AG10803 (cell line): ENCODE data around the gene FGF13.
A peak's percentile ranks its signal among the peaks of the same experiment; 100 is the strongest.

Experiments
- DNase-seq: peaks from one replicate; pipeline ENCODE4 v3.0.0; 2010; ENCODE audit warnings: low read depth
- H3K4me3 ChIP-seq: 2 replicates; pipeline ENCODE4 v1.5.1; 2011; ENCODE audit warnings: mild to moderate bottlenecking, low read length, control low read depth
- TF ChIP-seq, protein P1 (sequence below): conservative IDR thresholded peaks from 2 replicates; pipeline ENCODE4 v1.5.1; 2011; ENCODE audit warnings: mild to moderate bottlenecking, low read length, control low read depth, inconsistent platforms

FGF13 gene

GRCh38 chrX:138669693-138670092 lies 41.8 kb downstream of the FGF13 start:
- TF ChIP-seq, protein P1, sequence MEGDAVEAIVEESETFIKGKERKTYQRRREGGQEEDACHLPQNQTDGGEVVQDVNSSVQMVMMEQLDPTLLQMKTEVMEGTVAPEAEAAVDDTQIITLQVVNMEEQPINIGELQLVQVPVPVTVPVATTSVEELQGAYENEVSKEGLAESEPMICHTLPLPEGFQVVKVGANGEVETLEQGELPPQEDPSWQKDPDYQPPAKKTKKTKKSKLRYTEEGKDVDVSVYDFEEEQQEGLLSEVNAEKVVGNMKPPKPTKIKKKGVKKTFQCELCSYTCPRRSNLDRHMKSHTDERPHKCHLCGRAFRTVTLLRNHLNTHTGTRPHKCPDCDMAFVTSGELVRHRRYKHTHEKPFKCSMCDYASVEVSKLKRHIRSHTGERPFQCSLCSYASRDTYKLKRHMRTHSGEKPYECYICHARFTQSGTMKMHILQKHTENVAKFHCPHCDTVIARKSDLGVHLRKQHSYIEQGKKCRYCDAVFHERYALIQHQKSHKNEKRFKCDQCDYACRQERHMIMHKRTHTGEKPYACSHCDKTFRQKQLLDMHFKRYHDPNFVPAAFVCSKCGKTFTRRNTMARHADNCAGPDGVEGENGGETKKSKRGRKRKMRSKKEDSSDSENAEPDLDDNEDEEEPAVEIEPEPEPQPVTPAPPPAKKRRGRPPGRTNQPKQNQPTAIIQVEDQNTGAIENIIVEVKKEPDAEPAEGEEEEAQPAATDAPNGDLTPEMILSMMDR: no peak
- DNase-seq: no peak
- no peak overlapping the region for H3K4me3 ChIP-seq

GRCh38 chrX:138664466-138664865 lies 47.1 kb downstream of the FGF13 start:
- TF ChIP-seq, protein P1: no peak
- DNase-seq: no peak
- H3K4me3 ChIP-seq: no peak overlapping the region

DNA sequence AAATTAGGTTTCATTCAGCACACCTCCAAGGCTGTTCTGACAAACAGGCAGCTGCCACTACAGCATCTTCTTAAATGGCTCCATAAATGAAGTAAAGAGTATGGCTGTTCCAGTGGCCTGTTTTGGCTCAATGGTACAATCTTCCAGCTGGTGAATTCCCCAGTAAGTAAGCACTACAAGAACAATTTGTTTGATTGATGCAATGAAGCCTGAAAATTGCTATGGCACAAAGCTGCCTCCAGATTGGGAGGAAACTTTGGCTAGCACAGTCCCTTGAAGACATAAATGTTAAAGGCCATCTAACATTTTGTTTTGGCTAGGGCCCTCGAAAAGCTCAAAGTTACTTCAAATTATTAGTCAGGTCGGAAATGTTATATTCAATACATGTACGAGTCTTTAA lies 47.5 kb downstream of the FGF13 start:
- TF ChIP-seq, protein P1: no peak
- no peak overlapping the region for H3K4me3 ChIP-seq
- DNase-seq: no peak

- H3K4me3 ChIP-seq: no peak overlapping the region
- no peak for DNase-seq
- TF ChIP-seq, protein P1: no peak
Observed at GRCh38 chrX:138651494-138651893, 60.0 kb downstream of the FGF13 start.

- TF ChIP-seq, protein P1: no peak
- H3K4me3 ChIP-seq: no peak overlapping the region
- no peak for DNase-seq
Observed at GRCh38 chrX:138648568-138648967, 62.9 kb downstream of the FGF13 start.

DNA sequence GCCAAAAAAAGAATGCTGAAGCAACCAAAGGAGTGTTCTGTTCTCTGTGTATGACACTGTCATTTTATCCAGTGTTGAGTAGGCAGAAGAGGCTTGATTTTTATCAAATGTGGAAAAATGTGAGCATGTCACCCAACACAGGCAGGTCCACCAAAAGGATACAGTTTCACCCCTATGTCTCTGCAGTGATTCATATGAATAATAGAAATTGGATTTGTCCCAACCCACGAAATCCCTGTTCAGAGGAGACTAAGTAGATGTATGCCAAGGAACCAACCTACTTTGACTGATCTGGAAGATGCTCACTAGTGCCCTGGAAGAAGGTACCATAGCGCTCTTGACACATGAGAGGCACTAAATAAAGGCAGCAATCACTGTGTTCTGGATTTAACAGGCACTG lies 72.5 kb downstream of the FGF13 start:
- TF ChIP-seq, protein P1: no peak
- DNase-seq: peak; percentile 1
- H3K4me3 ChIP-seq: no peak overlapping the region
